Neural crest cell (in vitro differentiated cells): ENCODE results near the gene SLC46A1. TPM values are rescaled to one million over a fixed set of nuclear protein-coding genes. Genes with fewer than 3 reads are reported as not detected.

ENCODE experiments used
- DNase-seq: peaks from one replicate; pipeline ENCODE4 v3.0.0; 2021; ENCODE audit warnings: low read depth, mixed read lengths, low spot score
- H3K27ac Mint-ChIP-seq: one replicate; pipeline ENCODE4 v1.8.0; 2021; ENCODE audit warnings: mild to moderate bottlenecking, mixed read lengths; ENCODE audit not compliant: unreplicated experiment
- H3K27me3 Mint-ChIP-seq: 2 replicates; pipeline ENCODE4 v1.8.0; 2021; ENCODE audit warnings: low read depth, mild to moderate bottlenecking, mixed read lengths
- H3K36me3 Mint-ChIP-seq: 2 replicates; pipeline ENCODE4 v1.8.0; 2021; ENCODE audit warnings: low read depth, mild to moderate bottlenecking, mixed read lengths
- H3K4me1 Mint-ChIP-seq: 2 replicates; pipeline ENCODE4 v1.8.0; 2021; ENCODE audit warnings: mixed read lengths
- H3K4me3 Mint-ChIP-seq: one replicate; pipeline ENCODE4 v1.8.0; 2021; ENCODE audit warnings: mild to moderate bottlenecking, mixed read lengths
- H3K9me3 Mint-ChIP-seq: 2 replicates; pipeline ENCODE4 v1.8.0; 2021; ENCODE audit warnings: mixed read lengths
- CTCF ChIP-seq: fragments of 200-600 bp; sonication (generic); conservative IDR thresholded peaks from 2 replicates; pipeline ENCODE4 v1.5.0; 2021; ENCODE audit warnings: antibody characterized with exemption, mild to moderate bottlenecking
- total RNA-seq: library from RNA; stranded (reverse); gene quantifications from 2 replicates; pipeline ENCODE4 v1.2.1, GENCODE V29; 2021

Gene SLC46A1
- total RNA-seq, 1 donor from 2014 or later, result 16.8 TPM

- Mint-ChIP-seq H3K27me3 (peaks cover 51% of the 10 kb centered on the region), H3K4me1 (no peaks in the 10 kb centered on the region), H3K27ac (no peak overlapping the region), H3K36me3 (no peaks in the 10 kb centered on the region), H3K4me3 (no peak overlapping the region), H3K9me3 (no peaks in the 10 kb centered on the region)
- TF ChIP-seq CTCF, result peak; percentile 77
- DNase-seq, result peak; percentile 41
Observed at GRCh38 chr17:28416703-28417311, 10.8 kb upstream of the SLC46A1 start.

- H3K27me3 Mint-ChIP-seq, result peaks cover 59% of the 10 kb centered on the region
- DNase-seq, result no peak
- no peaks in the 10 kb centered on the region for H3K9me3 Mint-ChIP-seq
- no peak overlapping the region for H3K27ac Mint-ChIP-seq
- H3K4me3 Mint-ChIP-seq, result no peak overlapping the region
- H3K36me3 Mint-ChIP-seq, result no peaks in the 10 kb centered on the region
- no peak for TF ChIP-seq CTCF
- H3K4me1 Mint-ChIP-seq, result no peaks in the 10 kb centered on the region
Observed at GRCh38 chr17:28415886-28416285, 9.9 kb upstream of the SLC46A1 start.

- H3K4me3 Mint-ChIP-seq, result no peak overlapping the region
- H3K4me1 Mint-ChIP-seq, result no peaks in the 10 kb centered on the region
- no peak for DNase-seq
- H3K9me3 Mint-ChIP-seq, result no peaks in the 10 kb centered on the region
- no peaks in the 10 kb centered on the region for H3K36me3 Mint-ChIP-seq
- no peak overlapping the region for H3K27ac Mint-ChIP-seq
- TF ChIP-seq CTCF, result no peak
- H3K27me3 Mint-ChIP-seq, result peaks cover 66% of the 10 kb centered on the region
Observed at GRCh38 chr17:28413804-28414203, 7.8 kb upstream of the SLC46A1 start.

GRCh38 chr17:28412099-28412498 is 6.1 kb upstream of the SLC46A1 start:
- no peak for TF ChIP-seq CTCF
- no peak for DNase-seq
- Mint-ChIP-seq H3K27ac (no peak overlapping the region), H3K36me3 (no peaks in the 10 kb centered on the region), H3K4me3 (no peak overlapping the region), H3K4me1 (no peaks in the 10 kb centered on the region), H3K27me3 (peaks cover 70% of the 10 kb centered on the region), H3K9me3 (no peaks in the 10 kb centered on the region)

GRCh38 chr17:28407974-28408306 is 1.9 kb upstream of the SLC46A1 start:
- no peak for DNase-seq
- Mint-ChIP-seq H3K4me3 (peak overlapping the region; percentile 67), H3K9me3 (no peaks in the 10 kb centered on the region), H3K4me1 (peaks cover 20% of the 10 kb centered on the region), H3K27ac (no peak overlapping the region), H3K36me3 (no peaks in the 10 kb centered on the region), H3K27me3 (peaks cover 55% of the 10 kb centered on the region)
- no peak for TF ChIP-seq CTCF
